ENCODE measurements around the gene EXD2. TPM values are rescaled to one million over a fixed set of nuclear protein-coding genes. Genes with fewer than 3 reads are reported as not detected.

EXD2 gene
- total and polyA plus RNA-seq, 8 donors = 3.4 to 25.4 (median 9.4) TPM

DNA sequence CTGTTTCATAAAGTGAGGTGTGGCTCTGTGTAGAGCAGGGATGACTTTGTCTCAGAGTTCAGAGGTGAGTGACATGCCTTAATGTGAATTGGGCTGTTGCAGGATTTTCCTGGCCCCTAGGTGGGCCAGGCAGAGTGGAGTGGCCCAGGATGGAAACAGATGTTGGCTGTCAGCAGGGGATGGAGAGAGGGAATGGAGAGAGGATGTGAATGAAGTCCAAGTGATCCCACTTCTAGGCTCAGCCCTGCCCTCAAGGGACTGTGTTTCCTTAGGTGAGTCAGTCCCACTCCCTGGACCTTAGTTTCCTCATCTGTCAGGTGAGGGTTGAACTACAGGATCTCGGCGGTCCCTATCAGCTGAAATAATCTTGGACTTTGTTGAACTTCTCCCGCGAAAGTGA lies 76.2 kb downstream of the EXD2 start:
- H3K27ac ChIP-seq = no peak overlapping the region
- TF ChIP-seq EP300 (IDR thresholded peaks at IDR 0.05) (no peak), POLR2A (IDR thresholded peaks at IDR 0.05) (no peak), POLR2AphosphoS5 (IDR thresholded peaks at IDR 0.05) (no peak)
- TF ChIP-seq, protein P1, sequence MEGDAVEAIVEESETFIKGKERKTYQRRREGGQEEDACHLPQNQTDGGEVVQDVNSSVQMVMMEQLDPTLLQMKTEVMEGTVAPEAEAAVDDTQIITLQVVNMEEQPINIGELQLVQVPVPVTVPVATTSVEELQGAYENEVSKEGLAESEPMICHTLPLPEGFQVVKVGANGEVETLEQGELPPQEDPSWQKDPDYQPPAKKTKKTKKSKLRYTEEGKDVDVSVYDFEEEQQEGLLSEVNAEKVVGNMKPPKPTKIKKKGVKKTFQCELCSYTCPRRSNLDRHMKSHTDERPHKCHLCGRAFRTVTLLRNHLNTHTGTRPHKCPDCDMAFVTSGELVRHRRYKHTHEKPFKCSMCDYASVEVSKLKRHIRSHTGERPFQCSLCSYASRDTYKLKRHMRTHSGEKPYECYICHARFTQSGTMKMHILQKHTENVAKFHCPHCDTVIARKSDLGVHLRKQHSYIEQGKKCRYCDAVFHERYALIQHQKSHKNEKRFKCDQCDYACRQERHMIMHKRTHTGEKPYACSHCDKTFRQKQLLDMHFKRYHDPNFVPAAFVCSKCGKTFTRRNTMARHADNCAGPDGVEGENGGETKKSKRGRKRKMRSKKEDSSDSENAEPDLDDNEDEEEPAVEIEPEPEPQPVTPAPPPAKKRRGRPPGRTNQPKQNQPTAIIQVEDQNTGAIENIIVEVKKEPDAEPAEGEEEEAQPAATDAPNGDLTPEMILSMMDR (IDR thresholded peaks at IDR 0.05) = no peak
- no peak for DNase-seq
- H3K4me1 ChIP-seq = no peaks in the 10 kb centered on the region
- H3K27me3 ChIP-seq = peaks cover 0 to 33% (median 4%) of the 10 kb centered on the region in 3 donors
- intact Hi-C loops (cut with DNase I; ENCODE audit: low total_unique reads) = no loop called here
- no peaks in the 10 kb centered on the region for H3K36me3 ChIP-seq
- H3K9me3 ChIP-seq = no peaks in the 10 kb centered on the region
- WGBS, 5 donors = 37 to 70% (median 57%) methylated on average over 4 of the region's 4 CpGs
- H3K4me3 ChIP-seq = no peak overlapping the region

DNA sequence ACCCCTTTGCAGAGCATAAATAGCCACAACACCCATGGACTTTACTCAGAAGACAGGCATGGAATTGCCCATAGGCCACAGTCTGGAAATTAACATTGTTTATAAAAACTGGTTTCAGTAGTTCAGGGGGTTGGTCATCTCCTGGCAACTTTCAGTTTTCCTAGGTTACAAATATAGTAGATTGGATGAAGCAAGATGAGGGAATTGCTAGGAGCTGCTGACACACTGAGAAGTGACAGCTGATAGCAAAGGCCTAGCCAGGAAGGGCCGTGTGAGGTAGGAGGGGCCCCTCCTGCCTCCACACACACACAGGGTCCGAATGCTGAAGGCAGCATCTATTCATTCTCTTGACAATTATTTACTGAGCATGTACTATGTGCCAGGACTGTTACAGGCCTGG lies 76.9 kb downstream of the EXD2 start:
- Histone ChIP-seq H3K27me3 (peaks cover 0 to 25% (median 4%) of the 10 kb centered on the region in 3 donors), H3K27ac (no peak overlapping the region), H3K4me1 (no peaks in the 10 kb centered on the region), H3K4me3 (no peak overlapping the region), H3K9me3 (no peaks in the 10 kb centered on the region), H3K36me3 (no peaks in the 10 kb centered on the region)
- no peak for DNase-seq
- TF ChIP-seq, protein P1 (IDR thresholded peaks at IDR 0.05) = no peak
- no peak for TF ChIP-seq EP300 (IDR thresholded peaks at IDR 0.05)
- TF ChIP-seq POLR2A (IDR thresholded peaks at IDR 0.05) = no peak
- TF ChIP-seq POLR2AphosphoS5 (IDR thresholded peaks at IDR 0.05) = no peak
- intact Hi-C loops (cut with DNase I; ENCODE audit: low total_unique reads) = no loop called here
- WGBS, 5 donors = 47 to 72% (median 59%) methylated on average over 2 of the region's 2 CpGs

GRCh38 chr14:69268763-69269162 lies 77.5 kb downstream of the EXD2 start:
- no peak for DNase-seq
- 59 to 69% (median 68%) methylated on average over 4 of the region's 4 CpGs for WGBS, 5 donors
- no peaks in the 10 kb centered on the region for H3K9me3 ChIP-seq
- TF ChIP-seq POLR2A (IDR thresholded peaks at IDR 0.05) (no peak), EP300 (IDR thresholded peaks at IDR 0.05) (no peak), POLR2AphosphoS5 (IDR thresholded peaks at IDR 0.05) (no peak)
- TF ChIP-seq, protein P1 (IDR thresholded peaks at IDR 0.05) = no peak
- no peaks in the 10 kb centered on the region for H3K36me3 ChIP-seq
- H3K27me3 ChIP-seq = peaks cover 0 to 20% (median 4%) of the 10 kb centered on the region in 3 donors
- intact Hi-C loops (cut with DNase I; ENCODE audit: low total_unique reads) = no loop called here
- no peaks in the 10 kb centered on the region for H3K4me1 ChIP-seq
- H3K4me3 ChIP-seq = no peak overlapping the region
- no peak overlapping the region for H3K27ac ChIP-seq

DNA sequence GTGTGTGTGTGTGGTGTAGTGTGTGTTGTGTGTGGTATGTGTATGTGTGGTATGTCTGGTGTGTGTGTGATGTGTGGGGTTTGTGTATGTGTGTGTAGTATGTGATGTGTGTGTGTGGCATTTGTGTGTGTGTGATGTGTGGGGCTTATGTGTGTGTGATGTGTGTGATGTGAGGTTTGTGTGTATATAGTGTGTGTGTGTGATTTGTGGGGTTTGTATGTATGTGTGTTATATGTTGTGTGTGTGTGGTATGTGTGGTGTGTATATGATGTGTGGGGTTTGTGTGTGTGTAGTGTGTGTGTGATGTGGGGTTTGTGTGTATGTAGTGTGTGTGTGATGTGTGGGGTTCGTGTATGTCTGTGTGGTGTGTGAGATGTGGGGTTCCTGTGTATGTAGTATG lies 78.1 kb downstream of the EXD2 start:
- Histone ChIP-seq H3K9me3 (no peaks in the 10 kb centered on the region), H3K27ac (no peak overlapping the region), H3K36me3 (no peaks in the 10 kb centered on the region), H3K4me3 (no peak overlapping the region), H3K27me3 (peaks cover 0 to 17% (median 4%) of the 10 kb centered on the region in 3 donors), H3K4me1 (no peaks in the 10 kb centered on the region)
- intact Hi-C loops (cut with DNase I; ENCODE audit: low total_unique reads) = no loop called here
- TF ChIP-seq EP300 (IDR thresholded peaks at IDR 0.05) = no peak
- no peak for TF ChIP-seq POLR2AphosphoS5 (IDR thresholded peaks at IDR 0.05)
- TF ChIP-seq, protein P1 (IDR thresholded peaks at IDR 0.05) = no peak
- TF ChIP-seq POLR2A (IDR thresholded peaks at IDR 0.05) = no peak
- 86 to 100% (median 88%) methylated on average over 1 of the region's 1 CpG for WGBS, 5 donors
- no peak for DNase-seq

Measured in stomach (tissue), 9 donors.